ENCODE results near the gene RTP2.

DNA sequence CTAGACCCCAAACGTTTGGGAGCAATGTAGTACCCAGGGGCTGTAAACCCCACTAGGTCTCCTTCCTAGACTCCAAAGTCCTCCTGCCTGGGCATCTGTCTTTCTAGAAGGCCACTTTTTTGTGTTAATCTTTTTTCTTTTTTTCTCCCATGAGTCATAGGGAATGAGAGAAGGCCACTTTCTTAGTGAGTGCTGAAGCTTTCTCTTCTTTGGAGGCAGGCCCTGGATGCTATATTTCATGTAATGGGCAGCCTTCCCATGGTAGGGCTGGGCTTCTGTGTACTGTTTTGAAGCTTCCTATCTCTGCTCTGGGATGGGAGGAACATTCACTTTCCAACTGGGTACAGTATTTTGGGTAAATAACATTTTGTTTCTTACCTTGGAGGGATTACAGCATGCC lies 15.2 kb upstream of the RTP2 start:
- no peak for TF ChIP-seq POLR2A (IDR thresholded peaks at IDR 0.05)
- TF ChIP-seq, protein P1, sequence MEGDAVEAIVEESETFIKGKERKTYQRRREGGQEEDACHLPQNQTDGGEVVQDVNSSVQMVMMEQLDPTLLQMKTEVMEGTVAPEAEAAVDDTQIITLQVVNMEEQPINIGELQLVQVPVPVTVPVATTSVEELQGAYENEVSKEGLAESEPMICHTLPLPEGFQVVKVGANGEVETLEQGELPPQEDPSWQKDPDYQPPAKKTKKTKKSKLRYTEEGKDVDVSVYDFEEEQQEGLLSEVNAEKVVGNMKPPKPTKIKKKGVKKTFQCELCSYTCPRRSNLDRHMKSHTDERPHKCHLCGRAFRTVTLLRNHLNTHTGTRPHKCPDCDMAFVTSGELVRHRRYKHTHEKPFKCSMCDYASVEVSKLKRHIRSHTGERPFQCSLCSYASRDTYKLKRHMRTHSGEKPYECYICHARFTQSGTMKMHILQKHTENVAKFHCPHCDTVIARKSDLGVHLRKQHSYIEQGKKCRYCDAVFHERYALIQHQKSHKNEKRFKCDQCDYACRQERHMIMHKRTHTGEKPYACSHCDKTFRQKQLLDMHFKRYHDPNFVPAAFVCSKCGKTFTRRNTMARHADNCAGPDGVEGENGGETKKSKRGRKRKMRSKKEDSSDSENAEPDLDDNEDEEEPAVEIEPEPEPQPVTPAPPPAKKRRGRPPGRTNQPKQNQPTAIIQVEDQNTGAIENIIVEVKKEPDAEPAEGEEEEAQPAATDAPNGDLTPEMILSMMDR (IDR thresholded peaks at IDR 0.05) = no peak
- TF ChIP-seq EP300 (IDR thresholded peaks at IDR 0.05) = no peak
- no peak for TF ChIP-seq POLR2AphosphoS5 (IDR thresholded peaks at IDR 0.05)

Measured in suprapubic skin (tissue), 4 donors.